Esophagus (tissue), 2 donors: ENCODE results near the gene ATP6V1A. TPM values are rescaled to one million over a fixed set of nuclear protein-coding genes. Genes with fewer than 3 reads are reported as not detected.

ENCODE experiments used
- H3K27ac ChIP-seq, 2 donors: one replicate each; pipeline ENCODE4 v1.5.1; 2013; ENCODE audit warnings: low read depth in 2 of 2, mild to moderate bottlenecking in 2 of 2, inconsistent platforms in 1 of 2, low read length in 1 of 2, moderate library complexity in 1 of 2
- H3K27me3 ChIP-seq, 2 donors: one replicate each; pipeline ENCODE4 v1.6.1; 2013; ENCODE audit warnings: low read length in 2 of 2, control low read depth in 1 of 2, mild to moderate bottlenecking in 1 of 2; ENCODE audit not compliant: insufficient read depth in 2 of 2, control insufficient read depth in 1 of 2
- H3K36me3 ChIP-seq, 2 donors: one replicate each; pipeline ENCODE4 v1.6.1; 2013; ENCODE audit warnings: low read length in 1 of 2; ENCODE audit not compliant: control insufficient read depth in 2 of 2, insufficient read depth in 2 of 2
- H3K4me1 ChIP-seq, 2 donors: one replicate each; pipeline ENCODE4 v1.6.1; 2013; ENCODE audit warnings: low read length in 1 of 2; ENCODE audit not compliant: control insufficient read depth in 2 of 2, insufficient read depth in 2 of 2
- H3K4me3 ChIP-seq, 2 donors: one replicate each; pipeline ENCODE4 v1.5.1; 2013; ENCODE audit warnings: low read length in 2 of 2, mild to moderate bottlenecking in 2 of 2, low read depth in 1 of 2, moderate library complexity in 1 of 2
- H3K9me3 ChIP-seq, 2 donors: one replicate each; pipeline ENCODE4 v1.6.1; 2013; ENCODE audit warnings: mild to moderate bottlenecking in 2 of 2, low read depth in 1 of 2, low read length in 1 of 2, moderate library complexity in 1 of 2; ENCODE audit not compliant: control insufficient read depth in 2 of 2, insufficient read depth in 1 of 2
- WGBS, 2 donors: extraction: QIAGEN DNeasy Blood & Tissue Kit; methylation state at CpG; one replicate each; pipeline ENCODE4 v1.1.7; 2013; 5-methylcytosine and 5-hydroxymethylcytosine counted together
- polyA plus RNA-seq, 2 donors: library from polyadenylated mRNA; stranded (reverse); fragments of 200-250 nt; gene quantifications; one replicate each; pipeline ENCODE4 v1.2.3, GENCODE V29; 2013
- donor health status: healthy with polysubstance abuse.
- donor health status: Bipolar disorder and iron deficiency.

ATP6V1A gene
- polyA plus RNA-seq, 2 donors, result 16.1 to 16.6 TPM

DNA sequence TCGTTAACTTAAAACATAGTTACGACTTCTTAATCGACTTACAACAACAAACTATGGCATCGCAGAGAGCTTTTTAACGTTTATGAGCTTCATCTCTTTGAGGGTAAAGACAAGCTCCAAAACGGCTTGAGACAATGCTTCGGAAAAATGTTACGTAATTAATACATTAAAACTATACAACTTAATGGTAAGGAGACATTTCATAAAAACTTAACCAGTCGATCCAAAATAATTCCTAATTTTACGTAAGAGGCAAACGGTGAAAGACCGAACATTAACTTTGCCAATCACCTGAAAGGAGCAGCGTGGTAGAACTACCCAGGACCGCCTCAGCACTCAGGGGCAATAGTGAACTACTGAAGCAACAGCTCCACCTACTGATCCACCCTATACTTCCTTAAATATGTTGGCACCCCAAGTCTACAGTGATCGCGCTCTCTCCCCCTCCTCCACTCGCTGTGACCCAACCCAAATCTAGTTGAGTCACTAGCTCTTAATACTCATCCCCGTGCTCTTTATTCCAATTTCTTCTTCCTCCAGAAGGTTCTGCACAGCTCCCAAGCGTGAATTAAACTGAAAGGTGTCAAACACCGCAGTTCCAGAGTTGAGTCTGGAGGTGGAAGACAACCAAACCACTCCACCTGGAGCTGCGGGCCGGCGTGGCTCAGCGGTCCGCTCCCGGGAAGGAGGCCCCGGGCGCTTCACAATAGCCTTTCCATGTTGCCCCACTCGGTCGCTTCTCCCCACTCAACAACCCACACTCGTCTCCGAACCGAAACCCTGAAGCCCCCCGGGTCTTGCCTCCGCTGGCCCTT lies 1.7 kb upstream of the ATP6V1A start:
- no peaks in the 10 kb centered on the region for H3K27me3 ChIP-seq
- H3K27ac ChIP-seq, result peak overlapping the region; percentile 99
- no peaks in the 10 kb centered on the region for H3K9me3 ChIP-seq
- H3K4me3 ChIP-seq, result peak overlapping the region; percentile 89 to 97
- H3K36me3 ChIP-seq, result no peaks in the 10 kb centered on the region
- H3K4me1 ChIP-seq, result peaks cover 0 to 4% of the 10 kb centered on the region in 2 donors
- WGBS, 2 donors, result 0% methylated on average over 35 of the region's 35 CpGs

DNA sequence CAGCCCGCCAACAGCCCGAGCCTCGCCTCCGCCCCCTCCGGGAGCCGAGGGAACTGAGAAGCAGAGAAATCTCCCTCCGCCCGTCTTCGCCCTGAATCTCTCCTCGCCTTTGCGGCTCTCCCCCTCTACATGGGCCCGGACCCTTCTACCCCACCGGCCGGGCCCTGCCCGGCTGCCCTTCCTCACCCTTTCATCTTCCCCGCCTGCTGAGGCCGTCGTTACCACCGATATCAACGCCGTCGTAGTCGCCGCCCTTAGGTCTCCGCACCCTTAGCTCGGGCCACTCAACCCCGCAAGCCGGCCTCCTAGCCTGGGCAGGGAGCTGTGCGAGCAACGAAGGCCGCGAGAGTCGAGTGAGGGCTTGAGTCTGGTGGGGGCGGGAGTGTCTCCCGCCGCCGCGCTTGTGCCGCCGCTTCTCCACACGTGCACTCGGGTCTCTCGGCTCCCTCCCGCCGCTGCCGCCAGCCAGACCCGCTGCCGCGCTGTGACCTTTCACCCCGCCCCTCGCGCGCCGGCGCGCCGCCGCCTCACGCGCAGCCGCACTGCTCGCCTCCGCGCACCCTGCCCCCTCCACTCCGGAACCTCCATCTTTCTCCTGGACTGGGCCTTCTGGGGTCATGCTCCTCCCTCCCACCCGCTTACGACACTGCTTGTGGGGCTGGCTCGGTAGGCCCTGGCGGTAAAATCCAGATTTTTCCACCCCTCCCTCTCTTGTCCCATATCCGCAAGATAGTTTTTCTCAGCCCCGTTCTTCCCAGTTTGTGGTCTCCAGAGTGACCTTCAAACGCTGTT lies 883 bp upstream of the ATP6V1A start, which contains the start of gene NAA50:
TSS of gene NAA50 (minus strand) at position 494 of the 792 bp plus-strand sequence. CDS start at position 194, 300 bp downstream.
- no peaks in the 10 kb centered on the region for H3K36me3 ChIP-seq
- peaks cover 0 to 4% of the 10 kb centered on the region in 2 donors for H3K4me1 ChIP-seq
- H3K9me3 ChIP-seq, result no peaks in the 10 kb centered on the region
- peak within 1 kb of the TSS; percentile 89 to 97 for H3K4me3 ChIP-seq
- peak within 1 kb of the TSS; percentile 99 for H3K27ac ChIP-seq
- 0% methylated on average over 71 to 72 of the region's 72 CpGs for WGBS, 2 donors
- H3K27me3 ChIP-seq, result no peaks in the 10 kb centered on the region

DNA sequence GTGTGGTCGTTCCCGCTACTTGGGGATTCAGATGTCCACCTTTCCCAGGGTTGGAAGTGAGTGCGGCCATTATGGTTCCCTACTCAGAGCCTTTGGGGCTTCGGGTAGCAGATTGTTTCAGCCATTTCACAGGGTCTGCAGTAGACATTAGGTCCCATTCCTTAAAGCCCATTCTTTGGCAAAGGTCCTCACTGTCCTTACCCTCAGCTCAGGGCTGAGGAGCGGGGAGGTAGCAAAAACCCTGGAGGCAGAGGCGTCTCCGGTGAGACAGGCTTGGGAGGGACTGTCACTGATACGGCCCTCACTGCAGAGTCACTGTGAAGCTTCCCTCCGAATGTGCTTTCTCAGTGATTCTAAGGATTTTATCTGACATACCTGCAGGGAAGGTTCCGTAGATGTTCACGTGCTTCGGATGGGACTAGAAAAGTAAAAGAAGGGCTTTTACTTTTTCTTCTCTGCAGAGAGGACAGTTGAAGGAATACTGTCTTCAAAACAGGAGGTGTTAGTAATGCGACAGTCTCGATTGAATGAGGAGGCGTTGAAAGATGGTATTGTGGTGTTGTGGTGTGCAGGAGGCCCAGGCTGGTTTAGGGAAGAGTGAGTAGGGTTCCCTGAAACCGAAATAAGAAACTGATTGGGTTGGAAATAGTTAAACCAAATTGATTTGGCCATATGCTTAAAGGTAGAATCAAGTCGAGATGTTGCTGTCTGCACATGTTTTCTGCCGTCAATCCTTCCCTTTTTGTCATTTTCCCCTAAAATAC lies 630 bp downstream of the ATP6V1A start:
- Histone ChIP-seq H3K4me3 (peak overlapping the region; percentile 89 to 97), H3K9me3 (no peaks in the 10 kb centered on the region), H3K4me1 (peaks cover 0 to 4% of the 10 kb centered on the region in 2 donors), H3K27ac (peak overlapping the region; percentile 99), H3K27me3 (no peaks in the 10 kb centered on the region), H3K36me3 (no peaks in the 10 kb centered on the region)
- WGBS, 2 donors, result 1 to 2% methylated on average over 18 of the region's 18 CpGs

DNA sequence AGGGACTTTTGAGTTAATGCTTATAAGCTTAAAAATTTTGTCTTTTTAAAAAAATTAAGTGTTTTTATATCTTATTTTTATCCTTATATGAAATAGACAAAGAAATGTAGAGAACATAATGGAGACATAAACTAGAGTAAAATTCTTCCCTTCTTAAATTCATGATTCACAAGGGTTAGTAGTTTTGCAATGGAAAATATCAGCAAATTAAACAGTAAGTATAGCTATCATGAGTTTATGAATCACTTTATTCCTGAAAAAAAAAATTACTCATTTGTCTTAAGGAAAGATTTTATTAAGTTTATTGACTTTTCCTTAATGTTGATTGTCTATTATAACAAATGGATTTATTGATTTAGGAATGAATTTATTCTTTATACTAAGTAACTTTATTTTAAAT lies 4.3 kb downstream of the ATP6V1A start:
- Histone ChIP-seq H3K36me3 (no peaks in the 10 kb centered on the region), H3K9me3 (no peaks in the 10 kb centered on the region), H3K4me1 (no peaks in the 10 kb centered on the region), H3K4me3 (no peak overlapping the region), H3K27ac (no peak overlapping the region), H3K27me3 (no peaks in the 10 kb centered on the region)

DNA sequence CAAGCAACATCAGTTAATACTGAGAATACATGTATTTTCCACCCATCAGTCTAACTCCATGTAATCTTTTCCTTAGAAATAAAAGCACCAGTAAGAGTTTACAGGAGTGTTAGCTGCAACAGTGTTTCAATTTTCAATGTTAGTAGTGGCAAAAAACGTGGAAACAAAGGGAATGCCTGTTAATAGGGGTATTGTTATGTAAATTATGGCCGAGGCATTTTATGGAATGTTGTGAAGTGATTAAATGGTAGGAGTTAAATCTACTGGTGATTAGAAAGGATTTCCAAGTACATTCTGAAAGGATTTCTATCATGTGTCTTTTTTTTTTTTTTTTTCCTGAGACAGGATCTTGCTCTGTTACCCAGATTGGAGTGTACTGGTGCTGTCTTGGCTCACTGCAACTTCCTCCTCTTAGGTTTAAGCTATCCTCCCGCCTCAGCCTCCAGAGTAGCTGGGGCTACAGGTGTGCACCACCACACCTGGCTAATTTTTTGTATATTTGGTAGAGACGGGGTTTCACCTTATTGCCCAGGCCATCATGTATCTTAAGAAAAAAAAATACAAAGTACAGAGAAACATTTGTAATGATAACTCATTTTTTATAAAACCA lies 6.6 kb downstream of the ATP6V1A start:
- Histone ChIP-seq H3K4me1 (no peaks in the 10 kb centered on the region), H3K36me3 (no peaks in the 10 kb centered on the region), H3K27ac (no peak overlapping the region), H3K4me3 (no peak overlapping the region), H3K27me3 (no peaks in the 10 kb centered on the region), H3K9me3 (no peaks in the 10 kb centered on the region)
- 72 to 76% methylated on average over 4 of the region's 4 CpGs for WGBS, 2 donors

DNA sequence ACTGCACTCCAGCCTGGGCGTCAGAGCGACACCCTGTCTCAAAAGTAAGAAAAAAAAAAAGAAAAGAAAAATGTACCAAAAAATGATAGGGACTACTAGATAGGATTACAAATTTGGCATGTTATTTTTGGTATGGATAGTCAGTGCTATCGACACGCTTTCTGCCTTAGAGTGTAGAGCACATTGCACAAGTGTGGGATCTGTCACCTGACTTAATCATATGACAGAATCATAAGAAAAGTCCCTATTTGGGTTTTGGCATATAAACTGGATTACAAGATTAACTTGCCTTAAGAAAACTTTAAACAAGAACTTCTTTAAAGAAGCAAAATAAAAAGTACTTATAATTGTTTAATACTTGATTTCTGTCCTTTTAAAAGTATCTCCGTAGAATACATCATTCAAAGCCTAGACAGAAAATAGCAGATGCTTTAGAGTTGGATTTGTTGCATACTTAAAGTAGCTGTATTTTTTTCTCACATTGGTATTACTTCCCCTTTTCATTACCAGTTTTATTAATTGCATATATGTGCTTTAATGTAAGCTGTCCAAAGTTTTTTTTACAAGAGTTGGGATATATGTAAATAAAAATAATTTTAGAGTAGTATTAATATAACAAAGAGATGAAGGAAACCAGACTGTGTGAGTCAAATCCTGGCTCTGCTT lies 7.8 kb downstream of the ATP6V1A start:
- Histone ChIP-seq H3K9me3 (no peaks in the 10 kb centered on the region), H3K4me3 (no peak overlapping the region), H3K27me3 (no peaks in the 10 kb centered on the region), H3K27ac (peak overlapping the region in 1 of 2 donors; percentile 22), H3K36me3 (no peaks in the 10 kb centered on the region), H3K4me1 (no peaks in the 10 kb centered on the region)
- WGBS, 2 donors, result 80 to 82% methylated on average over 5 of the region's 5 CpGs

DNA sequence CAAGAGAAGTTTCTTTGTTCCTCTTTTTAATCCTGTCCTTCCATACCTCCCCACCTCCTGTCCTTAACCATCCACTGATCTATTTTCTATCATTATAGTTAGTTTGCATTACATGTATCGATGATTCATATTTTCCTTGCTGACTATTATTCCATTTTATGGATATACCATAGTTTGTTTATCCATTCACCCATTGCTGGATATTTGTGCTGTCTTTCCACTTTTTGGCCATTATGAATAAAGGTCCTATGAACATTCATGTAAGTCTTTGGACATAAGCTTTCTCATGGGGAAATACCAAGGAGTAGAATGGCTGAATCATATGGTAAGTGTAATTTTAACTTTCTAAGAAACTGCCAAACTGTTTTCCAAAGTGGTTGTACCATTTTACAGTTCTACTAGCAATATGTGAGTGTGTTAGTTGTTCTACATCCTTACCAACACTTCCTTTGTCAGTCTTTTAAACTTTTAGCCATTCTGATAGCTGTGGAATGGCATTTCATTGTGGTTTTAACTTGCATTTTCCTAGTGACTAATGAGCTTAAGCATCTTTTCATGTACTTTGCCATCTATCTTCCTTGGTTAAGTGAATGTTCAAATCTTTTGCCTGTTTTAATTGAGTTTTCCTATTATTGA lies 11.7 kb downstream of the ATP6V1A start:
- no peaks in the 10 kb centered on the region for H3K27me3 ChIP-seq
- WGBS, 2 donors, result 98 to 100% methylated on average over 1 of the region's 1 CpG
- no peak overlapping the region for H3K4me3 ChIP-seq
- no peaks in the 10 kb centered on the region for H3K9me3 ChIP-seq
- H3K36me3 ChIP-seq, result no peaks in the 10 kb centered on the region
- H3K27ac ChIP-seq, result no peak overlapping the region
- H3K4me1 ChIP-seq, result no peaks in the 10 kb centered on the region

DNA sequence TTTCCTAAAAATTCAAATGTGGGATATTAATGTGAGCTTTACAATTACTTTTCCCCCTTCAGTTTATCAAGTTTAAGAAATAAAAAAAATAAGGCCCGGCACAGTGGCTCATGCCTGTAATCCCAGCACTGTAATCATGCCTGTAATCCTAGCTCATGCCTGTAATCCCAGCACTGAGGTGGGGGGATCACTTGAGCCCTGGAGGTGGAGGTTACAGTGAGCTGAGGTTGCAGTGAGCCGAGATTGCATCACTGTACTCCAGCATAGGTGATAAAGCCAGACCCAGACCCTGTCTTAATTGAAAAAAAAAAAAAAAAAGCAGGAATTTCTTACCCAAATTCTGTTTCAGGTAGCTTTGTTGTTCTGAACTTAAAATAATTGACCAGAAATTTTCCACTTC lies 17.9 kb downstream of the ATP6V1A start:
- Histone ChIP-seq H3K4me3 (no peak overlapping the region), H3K27me3 (no peaks in the 10 kb centered on the region)

More for the DNA sequence above, 17.9 kb downstream of the ATP6V1A start:
- H3K4me1 ChIP-seq, result no peaks in the 10 kb centered on the region
- no peaks in the 10 kb centered on the region for H3K36me3 ChIP-seq
- H3K9me3 ChIP-seq, result no peaks in the 10 kb centered on the region
- 91 to 97% methylated on average over 2 of the region's 2 CpGs for WGBS, 2 donors
- no peak overlapping the region for H3K27ac ChIP-seq
